ENCODE measurements around the gene HAUS6.
A peak's percentile ranks its signal among the peaks of the same experiment; 100 is the strongest.

HAUS6 gene

GRCh38 chr9:19028835-19029451, 73.8 kb downstream of the HAUS6 start:
- no peak overlapping the region for H2AFZ ChIP-seq (ENCODE audit: low read length)
- DNase-seq: peak; percentile 42

GRCh38 chr9:19027825-19028224, 74.9 kb downstream of the HAUS6 start:
- no peak overlapping the region for H3K4me3 ChIP-seq (ENCODE audit: low read length)
- no peaks in the 10 kb centered on the region for H3K4me1 ChIP-seq (ENCODE audit: low read length)
- no peak overlapping the region for H2AFZ ChIP-seq (ENCODE audit: low read length)
- H3K36me3 ChIP-seq (replicated peaks; ENCODE audit: insufficient read depth, low read length): no peaks in the 10 kb centered on the region
- H3K9me3 ChIP-seq (replicated peaks; ENCODE audit: insufficient read depth, low read length): no peaks in the 10 kb centered on the region
- no peaks in the 10 kb centered on the region for H3K9me2 ChIP-seq (replicated peaks; ENCODE audit: insufficient read depth, low read length)
- H4K20me1 ChIP-seq (ENCODE audit: insufficient read depth, low read length): no peaks in the 10 kb centered on the region
- H3K27ac ChIP-seq (ENCODE audit: low read length): no peak overlapping the region
- H3K4me2 ChIP-seq (ENCODE audit: low read depth, low read length): no peak overlapping the region
- H3K79me2 ChIP-seq (ENCODE audit: low read length): no peaks in the 10 kb centered on the region
- TF ChIP-seq EZH2phosphoT487 (IDR thresholded peaks at IDR 0.05; ENCODE audit: low read length): no peak
- TF ChIP-seq EZH2 (optimal IDR thresholded peaks at IDR 0.05; ENCODE audit: low read depth, low read length): no peak
- no peak for TF ChIP-seq CTCF (IDR thresholded peaks at IDR 0.05; ENCODE audit: low read length)
- no peaks in the 10 kb centered on the region for H3F3A ChIP-seq (ENCODE audit: insufficient read depth, low read length)
- no peaks in the 10 kb centered on the region for H3K27me3 ChIP-seq (replicated peaks; ENCODE audit: insufficient read depth, low read length)
- H3K9ac ChIP-seq (ENCODE audit: low read length): no peak overlapping the region
- DNase-seq: no peak

More at GRCh38 chr9:19028835-19029451, 73.8 kb downstream of the HAUS6 start:
- no peaks in the 10 kb centered on the region for H3K9me2 ChIP-seq (replicated peaks; ENCODE audit: insufficient read depth, low read length)
- H3K9ac ChIP-seq (ENCODE audit: low read length): no peak overlapping the region
- no peak overlapping the region for H3K27ac ChIP-seq (ENCODE audit: low read length)
- no peaks in the 10 kb centered on the region for H3K36me3 ChIP-seq (replicated peaks; ENCODE audit: insufficient read depth, low read length)
- H4K20me1 ChIP-seq (ENCODE audit: insufficient read depth, low read length): no peaks in the 10 kb centered on the region
- no peaks in the 10 kb centered on the region for H3F3A ChIP-seq (ENCODE audit: insufficient read depth, low read length)
- no peaks in the 10 kb centered on the region for H3K27me3 ChIP-seq (replicated peaks; ENCODE audit: insufficient read depth, low read length)
- no peaks in the 10 kb centered on the region for H3K4me1 ChIP-seq (ENCODE audit: low read length)
- H3K4me3 ChIP-seq (ENCODE audit: low read length): no peak overlapping the region
- H3K4me2 ChIP-seq (ENCODE audit: low read depth, low read length): no peak overlapping the region
- H3K9me3 ChIP-seq (replicated peaks; ENCODE audit: insufficient read depth, low read length): no peaks in the 10 kb centered on the region
- no peaks in the 10 kb centered on the region for H3K79me2 ChIP-seq (ENCODE audit: low read length)
- no peak for TF ChIP-seq EZH2 (optimal IDR thresholded peaks at IDR 0.05; ENCODE audit: low read depth, low read length)
- peak; percentile 39 for TF ChIP-seq CTCF (IDR thresholded peaks at IDR 0.05; ENCODE audit: low read length)
- TF ChIP-seq EZH2phosphoT487 (IDR thresholded peaks at IDR 0.05; ENCODE audit: low read length): no peak

- no peak overlapping the region for H3K4me3 ChIP-seq (ENCODE audit: low read length)
- H3K9ac ChIP-seq (ENCODE audit: low read length): no peak overlapping the region
- H2AFZ ChIP-seq (ENCODE audit: low read length): no peak overlapping the region
- no peaks in the 10 kb centered on the region for H3K9me3 ChIP-seq (replicated peaks; ENCODE audit: insufficient read depth, low read length)
- no peak overlapping the region for H3K4me2 ChIP-seq (ENCODE audit: low read depth, low read length)
- H3F3A ChIP-seq (ENCODE audit: insufficient read depth, low read length): no peaks in the 10 kb centered on the region
- H3K27me3 ChIP-seq (replicated peaks; ENCODE audit: insufficient read depth, low read length): no peaks in the 10 kb centered on the region
- no peaks in the 10 kb centered on the region for H3K79me2 ChIP-seq (ENCODE audit: low read length)
- no peaks in the 10 kb centered on the region for H3K9me2 ChIP-seq (replicated peaks; ENCODE audit: insufficient read depth, low read length)
- H3K27ac ChIP-seq (ENCODE audit: low read length): no peak overlapping the region
- DNase-seq: no peak
- no peak for TF ChIP-seq EZH2phosphoT487 (IDR thresholded peaks at IDR 0.05; ENCODE audit: low read length)
- TF ChIP-seq CTCF (IDR thresholded peaks at IDR 0.05; ENCODE audit: low read length): no peak
- no peak for TF ChIP-seq EZH2 (optimal IDR thresholded peaks at IDR 0.05; ENCODE audit: low read depth, low read length)
- no peaks in the 10 kb centered on the region for H3K4me1 ChIP-seq (ENCODE audit: low read length)
- no peaks in the 10 kb centered on the region for H4K20me1 ChIP-seq (ENCODE audit: insufficient read depth, low read length)
- H3K36me3 ChIP-seq (replicated peaks; ENCODE audit: insufficient read depth, low read length): no peaks in the 10 kb centered on the region
Observed at GRCh38 chr9:19026375-19026774, 76.3 kb downstream of the HAUS6 start.
